K562 (cell line): ENCODE results near the gene TLR8. TPM values are rescaled to one million over a fixed set of nuclear protein-coding genes. Genes with fewer than 3 reads are reported as not detected.

ENCODE experiments used
- ARID3A ChIP-seq: IDR thresholded peaks from 2 replicates; pipeline ENCODE4 v1.6.1; 2012; ENCODE audit warnings: low read depth, low read length, improper control_type of control experiment, borderline replicate concordance
- BDP1 ChIP-seq: IDR thresholded peaks from 3 replicates; pipeline ENCODE4 v1.6.1; 2011; ENCODE audit not compliant: insufficient read length, insufficient read depth
- CXXC5 ChIP-seq: fragments of 250-450 bp; sonication (Bioruptor Pico); IDR thresholded peaks from 2 replicates; pipeline ENCODE4 v1.8.0; 2022; ENCODE audit warnings: inconsistent platforms, mild to moderate bottlenecking, moderate library complexity
- E2F8 ChIP-seq: fragments of 450-650 bp; IDR thresholded peaks from 2 replicates; pipeline ENCODE4 v1.7.1; 2018; ENCODE audit warnings: mild to moderate bottlenecking, low read depth; ENCODE audit not compliant: partially characterized antibody
- EP400 ChIP-seq: fragments of 450-650 bp; IDR thresholded peaks from 2 replicates; pipeline ENCODE4 v1.6.1; 2017; ENCODE audit warnings: antibody characterized with exemption, mild to moderate bottlenecking, moderate library complexity
- HDGF ChIP-seq: fragments of 450-650 bp; IDR thresholded peaks from 2 replicates; pipeline ENCODE4 v1.6.1; 2016
- IRF2 ChIP-seq: sonication (generic); formaldehyde crosslinking; IDR thresholded peaks from 2 replicates; pipeline ENCODE4 v1.8.1; 2022; ENCODE audit warnings: mild to moderate bottlenecking, missing genetic modification reagents
- KHSRP ChIP-seq: fragments of 450-650 bp; IDR thresholded peaks from 2 replicates; pipeline ENCODE4 v1.6.1; 2017
- MYC ChIP-seq, 2 experiments: fragments of 250-450 bp in 1 of 2; sonication (Bioruptor Pico) in 1 of 2; IDR thresholded peaks; 2 replicates each; pipeline versions ENCODE4 v1.5.1 to v1.6.1; 2012 to 2021; ENCODE audit warnings: low read depth in 2 of 2, borderline replicate concordance in 1 of 2, improper control_type of control experiment in 1 of 2, low read length in 1 of 2, mild to moderate bottlenecking in 1 of 2, moderate library complexity in 1 of 2
- NR1H2 ChIP-seq: sonication (generic); formaldehyde crosslinking; IDR thresholded peaks from 2 replicates; pipeline ENCODE4 v1.4.0; 2020; ENCODE audit warnings: mild to moderate bottlenecking, missing genetic modification reagents
- RAD51 ChIP-seq: fragments of 450-650 bp; IDR thresholded peaks from 2 replicates; pipeline ENCODE4 v1.7.1; 2016; ENCODE audit warnings: low read depth, mild to moderate bottlenecking, borderline replicate concordance
- STAG1 ChIP-seq: sonication (generic); formaldehyde crosslinking; IDR thresholded peaks from 2 replicates; pipeline ENCODE4 v1.5.0; 2020; ENCODE audit warnings: missing genetic modification reagents, borderline replicate concordance
- THRA ChIP-seq: fragments of 450-650 bp; IDR thresholded peaks from 2 replicates; pipeline ENCODE4 v1.6.1; 2017; ENCODE audit warnings: mild to moderate bottlenecking, moderate library complexity
- ZKSCAN1 ChIP-seq: fragments of 150-350 bp; IDR thresholded peaks from 2 replicates; pipeline ENCODE4 v1.6.1; 2016; ENCODE audit warnings: low read depth, low read length
- ZKSCAN3 ChIP-seq: fragments of 250-450 bp; sonication (Bioruptor Pico); IDR thresholded peaks from 2 replicates; pipeline ENCODE4 v1.4.0; 2020
- ZNF263 ChIP-seq: sonication (generic); formaldehyde crosslinking; IDR thresholded peaks from 2 replicates; pipeline ENCODE4 v1.8.0; 2022; ENCODE audit warnings: mild to moderate bottlenecking, missing genetic modification reagents, borderline replicate concordance
- ZNF3 ChIP-seq: fragments of 250-450 bp; sonication (Bioruptor Pico); IDR thresholded peaks from 2 replicates; pipeline ENCODE4 v1.5.0; 2021; ENCODE audit warnings: mild to moderate bottlenecking, moderate library complexity
- ZNF830 ChIP-seq: fragments of 250-450 bp; sonication (Bioruptor Pico); IDR thresholded peaks from 2 replicates; pipeline ENCODE4 v1.5.0; 2021; ENCODE audit warnings: mild to moderate bottlenecking
- polyA plus RNA-seq, 8 experiments: library from polyadenylated mRNA; depleted of rRNA in 4 of 8; stranded (reverse) in 5 of 8; unstranded in 3 of 8; fragments of >200 nt; fragmentation: Nextera tagmentation in 2 of 8; fragmentation: Illumina TruSeq in 1 of 8; extraction: Ambion mirVana in 2 of 8; extraction: Trizol in 1 of 8; gene quantifications; 2 replicates each; pipeline versions ENCODE4 v1.2.1 to v1.2.3, GENCODE V29; 2011 to 2014; ENCODE audit warnings: inconsistent platforms in 1 of 8, missing spikeins in 1 of 8
- total RNA-seq, 7 experiments: library from RNA; depleted of rRNA in 6 of 7; stranded (reverse); fragments of >200 nt in 6 of 7; fragmentation: Illumina TruSeq in 2 of 7; extraction: Trizol in 2 of 7; gene quantifications; 2 replicates each; pipeline versions ENCODE4 v1.2.1 to v1.2.3, GENCODE V29; 2011 to 2021; ENCODE audit warnings: low replicate concordance in 1 of 7
- TF ChIP-seq, protein P1 (sequence below): sonication (generic); formaldehyde crosslinking; IDR thresholded peaks from 2 replicates; pipeline ENCODE4 v1.8.1; 2023; ENCODE audit warnings: mild to moderate bottlenecking, missing genetic modification reagents
- TF ChIP-seq, protein P2 (sequence below), 2 experiments: fragments of 450-650 bp in 1 of 2; sonication (generic) in 1 of 2; formaldehyde crosslinking in 1 of 2; IDR thresholded peaks in 1 of 2; conservative IDR thresholded peaks in 1 of 2; 2 replicates each; pipeline versions ENCODE4 v1.6.1 to v1.8.1; 2016 to 2023; ENCODE audit warnings: mild to moderate bottlenecking in 2 of 2, moderate library complexity in 2 of 2, inconsistent platforms in 1 of 2, missing genetic modification reagents in 1 of 2

TLR8 gene
- total and polyA plus RNA-seq, 9 of the 15 experiments (the other 6 are each of a cell fraction or from before 2014, with no cell fraction given) = not detected

- TF ChIP-seq MYC (IDR thresholded peaks at IDR 0.05; ENCODE audit: low read depth, low read length) (peak; percentile 87), MYC (CRISPR knock-in tag; IDR thresholded peaks at IDR 0.05; ENCODE audit: borderline replicate concordance, low read depth) (no peak), NR1H2 (no peak), ZKSCAN1 (no peak), ZNF3 (CRISPR knock-in tag) (no peak), BDP1 (no peak), EP400 (peak; percentile 84), ZNF263 (CRISPR knock-in tag) (no peak), ARID3A (no peak), ZNF830 (CRISPR knock-in tag) (no peak), ZKSCAN3 (CRISPR knock-in tag) (no peak), CXXC5 (peak; percentile 69), IRF2 (no peak), HDGF (no peak), KHSRP (no peak), THRA (no peak), RAD51 (peak; percentile 99), E2F8 (peak; percentile 21), STAG1 (no peak)
- TF ChIP-seq, protein P1, sequence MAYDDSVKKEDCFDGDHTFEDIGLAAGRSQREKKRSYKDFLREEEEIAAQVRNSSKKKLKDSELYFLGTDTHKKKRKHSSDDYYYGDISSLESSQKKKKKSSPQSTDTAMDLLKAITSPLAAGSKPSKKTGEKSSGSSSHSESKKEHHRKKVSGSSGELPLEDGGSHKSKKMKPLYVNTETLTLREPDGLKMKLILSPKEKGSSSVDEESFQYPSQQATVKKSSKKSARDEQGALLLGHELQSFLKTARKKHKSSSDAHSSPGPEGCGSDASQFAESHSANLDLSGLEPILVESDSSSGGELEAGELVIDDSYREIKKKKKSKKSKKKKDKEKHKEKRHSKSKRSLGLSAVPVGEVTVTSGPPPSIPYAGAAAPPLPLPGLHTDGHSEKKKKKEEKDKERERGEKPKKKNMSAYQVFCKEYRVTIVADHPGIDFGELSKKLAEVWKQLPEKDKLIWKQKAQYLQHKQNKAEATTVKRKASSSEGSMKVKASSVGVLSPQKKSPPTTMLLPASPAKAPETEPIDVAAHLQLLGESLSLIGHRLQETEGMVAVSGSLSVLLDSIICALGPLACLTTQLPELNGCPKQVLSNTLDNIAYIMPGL (CRISPR knock-in tag) = no peak
- TF ChIP-seq, protein P2, sequence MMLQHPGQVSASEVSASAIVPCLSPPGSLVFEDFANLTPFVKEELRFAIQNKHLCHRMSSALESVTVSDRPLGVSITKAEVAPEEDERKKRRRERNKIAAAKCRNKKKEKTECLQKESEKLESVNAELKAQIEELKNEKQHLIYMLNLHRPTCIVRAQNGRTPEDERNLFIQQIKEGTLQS (IDR thresholded peaks at IDR 0.05) = peak; percentile 76
- TF ChIP-seq, protein P2 (CRISPR knock-in tag; conservative IDR thresholded peaks at IDR 0.05) = no peak
Observed at GRCh38 chrX:12949927-12950656, 43.7 kb downstream of the TLR8 start (continued).
